ENCODE measurements around the gene PIP.

- TF ChIP-seq SMC3 (IDR thresholded peaks at IDR 0.05; ENCODE audit: low read depth, low read length) (no peak), MAX (IDR thresholded peaks at IDR 0.05; ENCODE audit: low read depth) (no peak)
- TF ChIP-seq, protein P1, sequence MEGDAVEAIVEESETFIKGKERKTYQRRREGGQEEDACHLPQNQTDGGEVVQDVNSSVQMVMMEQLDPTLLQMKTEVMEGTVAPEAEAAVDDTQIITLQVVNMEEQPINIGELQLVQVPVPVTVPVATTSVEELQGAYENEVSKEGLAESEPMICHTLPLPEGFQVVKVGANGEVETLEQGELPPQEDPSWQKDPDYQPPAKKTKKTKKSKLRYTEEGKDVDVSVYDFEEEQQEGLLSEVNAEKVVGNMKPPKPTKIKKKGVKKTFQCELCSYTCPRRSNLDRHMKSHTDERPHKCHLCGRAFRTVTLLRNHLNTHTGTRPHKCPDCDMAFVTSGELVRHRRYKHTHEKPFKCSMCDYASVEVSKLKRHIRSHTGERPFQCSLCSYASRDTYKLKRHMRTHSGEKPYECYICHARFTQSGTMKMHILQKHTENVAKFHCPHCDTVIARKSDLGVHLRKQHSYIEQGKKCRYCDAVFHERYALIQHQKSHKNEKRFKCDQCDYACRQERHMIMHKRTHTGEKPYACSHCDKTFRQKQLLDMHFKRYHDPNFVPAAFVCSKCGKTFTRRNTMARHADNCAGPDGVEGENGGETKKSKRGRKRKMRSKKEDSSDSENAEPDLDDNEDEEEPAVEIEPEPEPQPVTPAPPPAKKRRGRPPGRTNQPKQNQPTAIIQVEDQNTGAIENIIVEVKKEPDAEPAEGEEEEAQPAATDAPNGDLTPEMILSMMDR (IDR thresholded peaks at IDR 0.05), result no peak
Measured at GRCh38 chr7:143129477-143129876, 2.4 kb upstream of the PIP start.
